ENCODE measurements around the gene GRK6. TPM values are rescaled to one million over a fixed set of nuclear protein-coding genes. Genes with fewer than 3 reads are reported as not detected.

Gene GRK6
- total RNA-seq, 1 experiment from 2014 or later: 82.3 TPM

GRCh38 chr5:177383181-177383580 lies 43.3 kb upstream of the GRK6 start:
- Histone ChIP-seq H3K27ac (no peak overlapping the region), H3K79me2 (ENCODE audit: low read depth) (no peaks in the 10 kb centered on the region), H3F3A (ENCODE audit: insufficient read depth, low read depth) (peaks cover 7% of the 10 kb centered on the region; the same call in 1 of the 2 replicates), H3K27me3 (ENCODE audit: insufficient read depth, low read depth) (no peaks in the 10 kb centered on the region), H3K4me2 (no peak overlapping the region), H3K4me3 (no peak overlapping the region), H3K4me1 (replicated peaks; ENCODE audit: insufficient read depth) (peaks cover 18% of the 10 kb centered on the region), H3K36me3 (ENCODE audit: low read depth) (no peaks in the 10 kb centered on the region), H4K20me1 (ENCODE audit: insufficient read depth) (no peaks in the 10 kb centered on the region), H2AFZ (no peak overlapping the region), H3K9me3 (ENCODE audit: insufficient read depth, low read depth) (no peaks in the 10 kb centered on the region), H3K9me2 (ENCODE audit: insufficient read depth) (no peaks in the 10 kb centered on the region)
- POLR2A ChIA-PET (ENCODE audit: unreplicated experiment): interaction anchor here (0.6 to 0.7 kb wide), 2 partner anchors 63 to 134 kb away, joined by 3 to 7 read pairs; partner anchors contain the start of gene DDX41
- intact Hi-C loops (cut with micrococcal nuclease; ENCODE audit: unreplicated experiment): no loop called here
- TF ChIP-seq, protein P1, sequence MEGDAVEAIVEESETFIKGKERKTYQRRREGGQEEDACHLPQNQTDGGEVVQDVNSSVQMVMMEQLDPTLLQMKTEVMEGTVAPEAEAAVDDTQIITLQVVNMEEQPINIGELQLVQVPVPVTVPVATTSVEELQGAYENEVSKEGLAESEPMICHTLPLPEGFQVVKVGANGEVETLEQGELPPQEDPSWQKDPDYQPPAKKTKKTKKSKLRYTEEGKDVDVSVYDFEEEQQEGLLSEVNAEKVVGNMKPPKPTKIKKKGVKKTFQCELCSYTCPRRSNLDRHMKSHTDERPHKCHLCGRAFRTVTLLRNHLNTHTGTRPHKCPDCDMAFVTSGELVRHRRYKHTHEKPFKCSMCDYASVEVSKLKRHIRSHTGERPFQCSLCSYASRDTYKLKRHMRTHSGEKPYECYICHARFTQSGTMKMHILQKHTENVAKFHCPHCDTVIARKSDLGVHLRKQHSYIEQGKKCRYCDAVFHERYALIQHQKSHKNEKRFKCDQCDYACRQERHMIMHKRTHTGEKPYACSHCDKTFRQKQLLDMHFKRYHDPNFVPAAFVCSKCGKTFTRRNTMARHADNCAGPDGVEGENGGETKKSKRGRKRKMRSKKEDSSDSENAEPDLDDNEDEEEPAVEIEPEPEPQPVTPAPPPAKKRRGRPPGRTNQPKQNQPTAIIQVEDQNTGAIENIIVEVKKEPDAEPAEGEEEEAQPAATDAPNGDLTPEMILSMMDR (conservative IDR thresholded peaks at IDR 0.05): no peak
- no peak for TF ChIP-seq EZH2 (IDR thresholded peaks at IDR 0.05; ENCODE audit: low read depth)
- DNase-seq: no peak
- no TSS peak for BruUV-seq (replicated peaks)
- CTCF ChIA-PET: no interaction called here

DNA sequence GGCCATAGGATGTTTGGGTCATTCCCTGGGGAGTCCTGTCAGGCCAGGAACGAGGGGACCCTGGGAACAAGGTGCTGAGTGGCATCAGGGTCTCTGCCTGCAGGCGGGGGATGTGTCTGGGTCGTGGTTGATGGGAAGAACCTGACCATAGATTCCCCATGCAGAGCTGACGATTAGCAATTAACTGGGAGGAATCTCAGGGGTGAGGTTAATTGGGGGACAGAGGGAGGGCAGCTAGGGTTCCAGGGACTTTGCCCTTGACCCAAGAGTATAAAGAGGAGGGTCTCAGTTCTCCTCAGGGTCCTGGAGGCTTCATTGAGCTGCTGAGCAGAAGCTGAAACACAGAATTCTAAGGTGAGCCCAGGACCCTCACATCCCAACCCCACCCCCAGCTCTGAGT lies 42.3 kb upstream of the GRK6 start, which contains the start of gene SLC34A1:
Gene SLC34A1, plus strand, starts transcription at position 301 of the 400 bp plus-strand sequence. CDS start 1,308 bp downstream, outside the sequence.
- Histone ChIP-seq H3K9me2 (ENCODE audit: insufficient read depth) (no peaks in the 10 kb centered on the region), H3F3A (ENCODE audit: insufficient read depth, low read depth) (peaks cover 13% of the 10 kb centered on the region), H3K9me3 (ENCODE audit: insufficient read depth, low read depth) (no peaks in the 10 kb centered on the region), H3K27me3 (ENCODE audit: insufficient read depth, low read depth) (no peaks in the 10 kb centered on the region), H3K4me1 (replicated peaks; ENCODE audit: insufficient read depth) (peaks cover 26% of the 10 kb centered on the region), H3K27ac (no peak within 1 kb of the TSS), H3K4me3 (no peak within 1 kb of the TSS), H3K79me2 (ENCODE audit: low read depth) (no peaks in the 10 kb centered on the region), H4K20me1 (ENCODE audit: insufficient read depth) (no peaks in the 10 kb centered on the region), H2AFZ (no peak within 1 kb of the TSS), H3K4me2 (no peak within 1 kb of the TSS), H3K36me3 (ENCODE audit: low read depth) (no peaks in the 10 kb centered on the region)
- intact Hi-C loops (cut with micrococcal nuclease; ENCODE audit: unreplicated experiment): no loop called here
- CTCF ChIA-PET: interaction anchor here (0.7 to 1.1 kb wide), 2 partner anchors 15 to 74 kb away, joined by 3 to 16 read pairs; no protein-coding TSS in a partner anchor
- no TSS peak for BruUV-seq (replicated peaks)
- POLR2A ChIA-PET (ENCODE audit: unreplicated experiment): no interaction called here
- no peak for DNase-seq
- TF ChIP-seq EZH2 (IDR thresholded peaks at IDR 0.05; ENCODE audit: low read depth): no peak
- TF ChIP-seq, protein P1 (conservative IDR thresholded peaks at IDR 0.05): no peak

GRCh38 chr5:177385720-177386119 lies 40.8 kb upstream of the GRK6 start:
- Histone ChIP-seq H3K27me3 (ENCODE audit: insufficient read depth, low read depth) (no peaks in the 10 kb centered on the region), H4K20me1 (ENCODE audit: insufficient read depth) (no peaks in the 10 kb centered on the region), H3K4me2 (no peak overlapping the region), H3F3A (ENCODE audit: insufficient read depth, low read depth) (peaks cover 26% of the 10 kb centered on the region), H3K4me3 (no peak overlapping the region), H3K27ac (no peak overlapping the region), H3K4me1 (replicated peaks; ENCODE audit: insufficient read depth) (peaks cover 34% of the 10 kb centered on the region), H3K36me3 (ENCODE audit: low read depth) (no peaks in the 10 kb centered on the region), H3K79me2 (ENCODE audit: low read depth) (no peaks in the 10 kb centered on the region), H3K9me3 (ENCODE audit: insufficient read depth, low read depth) (no peaks in the 10 kb centered on the region), H2AFZ (no peak overlapping the region), H3K9me2 (ENCODE audit: insufficient read depth) (no peaks in the 10 kb centered on the region)
- TF ChIP-seq, protein P1 (conservative IDR thresholded peaks at IDR 0.05): no peak
- no peak for TF ChIP-seq EZH2 (IDR thresholded peaks at IDR 0.05; ENCODE audit: low read depth)
- ChIA-PET CTCF (no interaction called here), POLR2A (ENCODE audit: unreplicated experiment) (no interaction called here)
- no peak for DNase-seq
- intact Hi-C loops (cut with micrococcal nuclease; ENCODE audit: unreplicated experiment): no loop called here
- BruUV-seq (replicated peaks): no TSS peak
